CD4-positive, alpha-beta T cell treated with Interleukin-1 beta for 1 hour (primary cell): Measurements from ENCODE around the gene GAPDH.
"Not testable (repeated sequence)": the region's sequence is repeated elsewhere in the genome, so short reads cannot be mapped to it uniquely, and the experiment has no call there.

Experiments
- DNase-seq, 2 donors: peaks; one replicate each; pipeline ENCODE4 v3.0.0-alpha.2; 2020 to 2022

Gene GAPDH

GRCh38 chr12:6567112-6567670 lies 32.9 kb downstream of the GAPDH start:
- DNase-seq, result no peak

GRCh38 chr12:6569312-6569711 lies 35.0 kb downstream of the GAPDH start:
- DNase-seq, result no peak

DNA sequence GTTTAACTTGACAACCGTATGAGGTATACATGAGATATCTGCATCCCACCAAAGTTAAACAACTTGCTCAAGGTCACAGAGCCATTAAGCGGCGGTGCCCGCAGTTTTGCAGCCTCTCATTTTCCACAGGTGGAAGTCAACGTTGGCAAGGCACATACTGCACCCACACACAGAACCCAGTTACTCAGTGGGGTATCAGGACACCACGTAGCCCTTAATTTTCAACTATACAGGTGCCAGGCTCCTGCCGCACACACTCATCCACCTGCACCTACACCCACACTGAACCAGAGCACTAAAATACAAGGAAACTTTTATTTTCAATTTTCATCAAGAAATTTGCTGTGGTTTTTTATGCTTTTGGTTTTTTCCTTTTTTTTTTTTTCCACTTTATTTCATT lies 35.5 kb downstream of the GAPDH start:
- no peak for DNase-seq

DNA sequence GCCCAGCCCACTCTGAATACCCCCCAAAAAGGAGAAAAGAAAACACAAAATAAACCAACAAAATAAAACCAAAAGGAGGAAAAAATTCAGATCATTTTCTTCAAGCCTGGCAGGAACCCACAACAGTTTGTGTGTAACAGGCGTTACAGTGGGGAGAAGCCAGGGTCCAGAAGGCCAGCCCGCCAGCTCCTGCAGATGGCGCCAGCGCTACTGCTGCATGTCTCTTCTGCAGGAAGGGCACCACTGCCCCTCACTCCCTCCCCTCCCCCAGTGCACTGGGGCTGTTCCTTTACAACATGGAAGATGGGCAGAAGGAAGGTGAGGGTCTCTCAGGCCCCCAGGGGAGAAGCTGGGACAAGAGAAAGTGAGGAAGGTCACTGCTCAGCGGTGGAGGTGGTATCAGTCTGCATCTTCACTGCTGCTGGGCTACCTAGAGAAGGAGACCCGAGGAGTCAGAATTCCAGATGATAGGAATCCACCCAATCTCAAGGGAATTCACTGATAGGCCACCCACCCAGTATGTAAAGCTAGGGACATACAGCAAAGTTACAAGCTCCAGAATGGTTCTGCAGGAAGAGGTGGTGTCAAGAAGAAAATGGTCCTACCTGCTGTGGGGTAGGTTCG lies 36.1 kb downstream of the GAPDH start:
- DNase-seq, result peak; percentile 47 to 49

- DNase-seq, result no peak
Observed at GRCh38 chr12:6573001-6573400, 38.7 kb downstream of the GAPDH start.

DNA sequence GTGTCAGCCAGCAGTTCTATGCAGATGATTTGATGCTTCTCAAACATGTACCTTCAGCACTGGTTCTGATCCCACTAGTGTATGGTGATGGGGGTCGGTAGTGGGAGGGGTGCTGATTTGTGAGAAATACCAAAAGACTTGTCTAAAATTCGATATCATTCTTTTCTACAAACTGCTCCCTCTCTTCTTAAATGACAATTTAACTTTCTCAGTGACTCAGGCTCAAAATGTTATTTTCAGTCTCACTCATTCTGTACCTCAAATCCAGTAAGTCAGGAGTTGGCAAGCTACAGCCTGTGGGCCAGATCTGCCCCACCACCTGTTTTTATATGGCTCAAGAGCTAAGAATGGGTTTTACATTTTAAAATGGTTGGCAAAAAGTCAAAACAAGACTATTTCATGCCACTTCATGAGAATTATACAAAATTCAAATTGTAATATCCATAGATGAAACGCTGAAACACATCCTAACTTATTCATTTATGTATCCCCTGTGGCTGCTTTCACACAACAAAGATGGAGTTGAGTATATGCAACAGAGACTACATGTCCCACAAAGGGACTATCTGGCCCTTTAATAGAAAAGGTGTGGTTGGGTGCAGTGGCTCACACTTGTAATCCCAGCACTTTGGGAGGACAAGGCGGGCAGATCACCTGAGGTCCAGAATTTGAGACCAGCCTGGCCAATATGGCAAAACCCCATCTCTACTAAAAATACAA lies 40.4 kb downstream of the GAPDH start:
- DNase-seq, result no peak

- no peak for DNase-seq
Observed at GRCh38 chr12:6575648-6576047, 41.3 kb downstream of the GAPDH start.

- no peak for DNase-seq
Observed at GRCh38 chr12:6582196-6582595, 47.9 kb downstream of the GAPDH start.

GRCh38 chr12:6582959-6583358 lies 48.6 kb downstream of the GAPDH start:
- no peak for DNase-seq

DNA sequence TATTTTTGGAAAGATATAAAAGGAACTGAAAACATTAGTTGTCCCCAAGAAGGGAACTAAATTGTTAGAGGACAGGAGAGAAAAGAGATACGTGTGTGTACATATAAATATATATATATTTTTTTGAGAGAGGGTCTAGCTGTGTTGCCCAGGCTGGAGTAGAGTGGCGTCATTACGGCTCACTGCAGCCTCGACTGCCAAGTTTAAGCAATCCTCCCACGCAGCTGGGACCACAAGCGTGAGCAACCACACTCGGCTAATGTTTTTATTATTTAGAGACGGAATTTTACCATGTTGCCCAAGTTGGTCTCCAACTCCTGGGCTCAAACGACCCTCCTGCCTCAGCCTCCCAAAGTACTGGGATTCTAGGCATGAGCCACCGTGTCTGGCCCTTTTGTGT lies 50.0 kb downstream of the GAPDH start:
- DNase-seq, result no peak

- not testable (repeated sequence) for DNase-seq
Observed at GRCh38 chr12:6586569-6586968, 52.3 kb downstream of the GAPDH start.
